Astrocyte (in vitro differentiated cells and primary cell): ENCODE results near the gene TEX38.

Experiments used
- EZH2 ChIP-seq: IDR thresholded peaks from 2 replicates; pipeline ENCODE4 v1.6.1; 2012; ENCODE audit warnings: mild to moderate bottlenecking, low read length, inconsistent platforms; ENCODE audit not compliant: insufficient read depth
- TF ChIP-seq, protein P1 (sequence below): IDR thresholded peaks from 2 replicates; pipeline ENCODE4 v1.5.1; 2011; ENCODE audit warnings: low read depth, mild to moderate bottlenecking, inconsistent platforms, low read length, moderate library complexity; ENCODE audit not compliant: insufficient read depth

DNA sequence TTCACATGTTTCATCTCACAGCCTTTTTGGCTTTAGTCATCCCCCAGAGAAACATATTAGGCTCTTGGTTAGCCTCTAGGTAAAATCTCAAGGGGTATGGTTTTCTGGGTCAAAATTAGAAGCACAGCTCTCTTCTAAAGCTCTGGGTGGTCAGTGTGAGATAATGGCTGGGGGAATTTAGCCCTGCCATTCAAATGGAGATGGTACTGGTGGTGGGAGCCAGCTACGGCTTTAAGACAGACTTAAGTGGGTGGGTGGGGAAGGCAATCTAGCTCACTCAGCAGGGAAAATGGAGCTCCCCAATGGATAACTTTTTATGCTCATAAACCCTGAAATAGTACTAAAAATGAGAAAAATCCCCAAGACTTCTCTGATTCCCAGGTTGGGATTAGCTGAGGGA, 5.7 kb downstream of the TEX38 start:
- TF ChIP-seq, protein P1, sequence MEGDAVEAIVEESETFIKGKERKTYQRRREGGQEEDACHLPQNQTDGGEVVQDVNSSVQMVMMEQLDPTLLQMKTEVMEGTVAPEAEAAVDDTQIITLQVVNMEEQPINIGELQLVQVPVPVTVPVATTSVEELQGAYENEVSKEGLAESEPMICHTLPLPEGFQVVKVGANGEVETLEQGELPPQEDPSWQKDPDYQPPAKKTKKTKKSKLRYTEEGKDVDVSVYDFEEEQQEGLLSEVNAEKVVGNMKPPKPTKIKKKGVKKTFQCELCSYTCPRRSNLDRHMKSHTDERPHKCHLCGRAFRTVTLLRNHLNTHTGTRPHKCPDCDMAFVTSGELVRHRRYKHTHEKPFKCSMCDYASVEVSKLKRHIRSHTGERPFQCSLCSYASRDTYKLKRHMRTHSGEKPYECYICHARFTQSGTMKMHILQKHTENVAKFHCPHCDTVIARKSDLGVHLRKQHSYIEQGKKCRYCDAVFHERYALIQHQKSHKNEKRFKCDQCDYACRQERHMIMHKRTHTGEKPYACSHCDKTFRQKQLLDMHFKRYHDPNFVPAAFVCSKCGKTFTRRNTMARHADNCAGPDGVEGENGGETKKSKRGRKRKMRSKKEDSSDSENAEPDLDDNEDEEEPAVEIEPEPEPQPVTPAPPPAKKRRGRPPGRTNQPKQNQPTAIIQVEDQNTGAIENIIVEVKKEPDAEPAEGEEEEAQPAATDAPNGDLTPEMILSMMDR, result no peak
- TF ChIP-seq EZH2, result no peak
